Activated CD8-positive, alpha-beta memory T cell treated with anti-CD3 and anti-CD28 coated beads, Interleukin-2, amount 50 U/mL, for 4 hours (primary cell): ENCODE results near the gene ZNF296.

Experiments used
- DNase-seq: peaks from one replicate; pipeline ENCODE4 v3.0.0-alpha.2; 2020

ZNF296 gene

DNA sequence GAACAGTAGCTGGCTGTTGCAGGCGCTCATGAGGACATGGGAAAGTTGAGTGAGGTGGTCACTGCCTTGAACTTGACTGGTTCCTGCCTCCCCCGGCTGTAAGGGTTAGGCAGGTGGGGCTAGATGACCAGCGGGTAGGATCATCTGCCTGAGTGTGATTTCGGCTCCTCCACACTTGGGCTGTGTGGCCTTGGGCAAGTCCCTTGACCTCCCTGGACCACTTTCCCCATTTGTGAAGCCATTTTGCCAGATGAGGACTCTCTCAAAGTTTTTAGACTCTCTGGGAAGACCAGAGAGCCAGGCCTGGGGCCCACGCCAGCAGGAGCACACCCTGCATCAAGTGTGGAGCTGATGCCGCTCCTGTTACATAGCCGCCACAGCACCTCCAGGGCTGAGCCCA, 26.2 kb upstream of the ZNF296 start:
- no peak for DNase-seq

DNA sequence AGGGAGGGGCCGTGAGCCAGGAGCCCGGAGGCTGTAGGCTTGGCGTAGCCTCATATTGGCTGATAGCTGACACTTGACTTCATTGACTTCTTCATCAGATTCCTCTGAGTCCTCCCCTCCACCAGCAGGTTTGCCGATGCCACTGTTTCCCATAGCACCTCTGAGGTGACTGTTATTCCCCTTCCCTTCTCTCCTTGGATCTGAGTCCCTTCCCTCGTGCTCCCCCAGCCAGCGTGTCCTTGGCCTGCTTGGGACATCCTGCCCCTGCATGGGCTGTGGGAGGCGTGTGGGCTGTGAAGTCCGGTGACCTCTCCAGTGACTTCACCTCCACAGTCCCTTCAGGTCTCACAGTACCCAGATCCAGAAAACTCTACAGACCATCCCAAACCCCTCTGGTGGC, 25.5 kb upstream of the ZNF296 start:
- no peak for DNase-seq

- no peak for DNase-seq
Measured at GRCh38 chr19:45100846-45101252, 24.6 kb upstream of the ZNF296 start.

GRCh38 chr19:45100201-45100600, 23.9 kb upstream of the ZNF296 start:
- no peak for DNase-seq

GRCh38 chr19:45099467-45100191, 23.4 kb upstream of the ZNF296 start:
- DNase-seq, result no peak

DNA sequence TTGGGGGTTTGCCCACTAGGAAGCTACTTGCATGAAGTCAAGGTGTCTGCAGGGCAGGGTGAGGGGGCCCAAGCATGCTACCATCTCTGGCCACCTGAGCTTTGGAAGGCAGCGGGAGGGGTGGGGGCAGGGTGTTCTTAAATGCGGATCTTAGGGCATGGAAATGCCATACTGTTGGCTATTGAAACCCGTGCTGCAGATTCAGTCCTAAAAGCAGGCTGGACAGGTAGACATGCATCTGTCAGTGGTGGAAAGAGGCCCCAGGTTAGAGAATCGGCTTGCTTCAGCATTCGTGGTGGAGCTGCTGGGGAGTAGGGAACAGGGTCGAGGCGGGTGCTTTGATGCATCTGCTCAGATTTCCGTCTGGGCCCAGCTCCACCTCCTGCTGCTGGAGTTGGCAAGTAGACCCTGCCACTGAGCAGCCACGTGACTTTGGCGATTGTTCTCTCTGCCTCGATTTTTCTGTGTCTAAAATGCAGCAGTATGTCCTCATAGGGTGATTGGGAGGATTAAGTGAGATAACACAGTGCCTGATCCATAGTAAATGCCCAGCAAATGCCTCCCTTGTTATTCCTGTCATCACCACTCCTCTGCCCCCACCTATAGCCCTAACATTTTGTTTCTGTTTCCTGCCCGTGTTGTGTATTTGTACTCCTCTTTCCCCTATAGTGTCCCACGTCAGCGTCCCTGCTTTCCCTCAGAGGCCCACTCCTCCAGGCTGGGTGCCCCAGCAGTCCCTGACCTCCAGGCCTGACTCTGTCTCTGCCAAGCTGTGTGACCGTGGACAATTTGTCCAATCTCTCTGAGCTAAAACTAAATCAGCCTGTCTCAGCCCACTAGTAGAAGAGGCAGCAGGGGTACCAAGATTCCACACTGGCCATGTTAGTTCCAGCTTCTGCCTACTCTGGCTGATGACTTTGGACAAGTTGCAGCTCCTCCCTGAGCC, 22.5 kb upstream of the ZNF296 start:
- DNase-seq, result no peak

- no peak for DNase-seq
Measured at GRCh38 chr19:45097776-45098520, 21.7 kb upstream of the ZNF296 start.

DNA sequence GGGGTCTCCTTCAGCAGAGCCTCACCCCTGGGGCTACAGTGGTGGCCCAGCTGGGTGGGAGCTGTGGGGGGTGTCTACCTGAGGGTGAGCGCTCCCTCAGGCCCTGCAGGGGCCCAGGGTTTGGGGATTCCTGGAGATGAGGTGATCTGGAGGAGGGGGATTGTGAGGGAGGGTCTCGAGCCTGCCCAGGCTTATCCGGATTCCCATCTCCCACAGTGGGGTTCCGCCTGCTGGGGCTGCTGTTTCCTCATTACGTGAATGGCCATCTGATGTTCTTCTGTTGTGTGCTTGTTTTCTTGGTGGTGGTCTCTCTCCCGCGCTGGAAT, 21.1 kb upstream of the ZNF296 start:
- no peak for DNase-seq

GRCh38 chr19:45096700-45097099, 20.4 kb upstream of the ZNF296 start:
- DNase-seq, result no peak

DNA sequence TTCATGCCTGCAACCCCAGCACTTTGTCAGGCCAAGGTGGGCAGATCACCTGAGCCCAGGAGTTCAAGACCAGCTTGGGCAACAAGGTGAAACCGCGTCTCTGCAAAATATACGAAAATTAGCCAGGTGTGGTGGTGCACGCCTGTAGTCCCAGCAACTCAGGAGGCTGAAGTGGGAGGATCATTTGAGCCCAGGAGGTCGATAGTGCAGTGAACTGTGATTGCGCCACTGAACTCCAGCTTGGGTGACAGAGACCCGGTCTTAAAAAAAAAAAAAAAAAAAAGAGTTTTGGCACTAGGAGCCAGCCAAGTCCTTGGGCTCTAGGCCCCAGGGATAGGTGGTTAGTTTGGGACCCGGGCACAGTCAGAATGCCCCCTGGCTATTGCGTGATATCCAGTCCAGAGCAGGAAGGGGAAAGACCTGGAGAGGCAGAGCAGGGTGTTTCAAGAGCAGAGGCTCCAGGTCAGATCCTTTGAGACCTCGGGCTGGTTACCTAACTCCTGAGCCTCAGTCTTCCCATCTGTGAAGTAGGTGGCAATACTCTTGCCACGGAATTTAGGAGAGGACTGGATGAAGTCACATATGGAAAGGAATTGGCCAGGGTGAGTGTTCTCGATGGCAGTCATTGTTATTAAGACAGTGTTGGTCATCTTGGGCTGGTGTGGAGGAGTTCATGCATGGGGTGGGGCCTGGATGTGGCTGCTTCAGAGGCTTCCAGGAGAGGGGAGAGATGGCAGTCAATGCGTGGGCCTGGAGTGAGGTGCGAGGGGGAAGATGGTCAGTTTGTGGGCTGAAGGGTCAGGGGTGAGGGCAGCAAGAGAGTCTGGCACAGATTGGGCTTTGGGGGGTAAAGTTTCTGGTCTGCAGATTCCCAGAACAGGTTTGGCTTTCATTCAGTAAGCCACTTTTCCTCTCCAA, 19.5 kb upstream of the ZNF296 start:
- DNase-seq, result no peak

GRCh38 chr19:45094707-45095106, 18.4 kb upstream of the ZNF296 start:
- DNase-seq, result no peak

DNA sequence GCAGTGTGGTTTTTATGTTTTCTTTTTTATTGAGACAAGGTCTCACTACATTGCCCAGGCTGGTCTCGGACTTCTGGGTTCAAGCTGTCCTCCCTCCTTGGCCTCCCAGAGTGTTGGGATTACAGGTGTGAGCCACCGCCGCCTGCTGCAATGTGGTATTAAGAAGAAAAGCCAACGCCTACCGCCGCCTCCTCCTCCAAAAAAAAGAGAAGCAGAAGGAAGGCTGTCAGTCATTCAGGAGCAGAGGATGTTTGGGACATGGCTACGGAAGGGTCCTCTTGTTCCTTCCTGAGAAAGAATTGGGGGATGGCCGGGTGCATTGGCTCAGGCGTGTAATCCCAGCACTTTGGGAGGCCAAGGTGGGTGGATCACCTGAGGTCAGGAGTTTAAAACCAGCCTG, 17.9 kb upstream of the ZNF296 start:
- DNase-seq, result no peak

GRCh38 chr19:45092747-45093678, 16.7 kb upstream of the ZNF296 start, which contains the start of gene PPP1R37:
TSS of gene PPP1R37 (plus strand) at chr19:45093179. CDS start at chr19:45093326, 147 bp downstream.
- peak; percentile 90 for DNase-seq

- DNase-seq, result peak; percentile 96
Measured at GRCh38 chr19:45091031-45091923, 15.0 kb upstream of the ZNF296 start.

- DNase-seq, result no peak
Measured at GRCh38 chr19:45090606-45091005, 14.3 kb upstream of the ZNF296 start.

- DNase-seq, result no peak
Measured at GRCh38 chr19:45090034-45090433, 13.8 kb upstream of the ZNF296 start.

DNA sequence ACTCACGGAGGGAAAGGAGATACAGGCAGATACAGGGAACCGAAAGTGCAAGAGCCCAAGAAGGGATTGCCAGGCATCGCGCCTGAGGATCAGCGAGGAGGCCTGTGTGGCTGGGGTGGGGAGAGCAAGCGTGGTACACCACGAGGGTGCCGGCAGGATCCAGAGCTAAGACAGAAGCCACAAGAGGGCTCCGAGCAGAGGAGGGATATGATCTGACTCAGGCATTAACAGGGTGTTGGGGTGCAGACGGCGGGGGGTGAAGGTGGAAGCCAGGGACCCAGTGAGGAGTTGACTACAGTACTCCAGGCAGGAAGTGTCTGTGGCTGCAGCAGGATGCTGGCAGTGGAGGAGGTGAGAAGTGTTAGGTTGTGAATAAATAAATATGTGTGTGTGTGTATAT, 11.3 kb upstream of the ZNF296 start:
- DNase-seq, result peak; percentile 52

DNA sequence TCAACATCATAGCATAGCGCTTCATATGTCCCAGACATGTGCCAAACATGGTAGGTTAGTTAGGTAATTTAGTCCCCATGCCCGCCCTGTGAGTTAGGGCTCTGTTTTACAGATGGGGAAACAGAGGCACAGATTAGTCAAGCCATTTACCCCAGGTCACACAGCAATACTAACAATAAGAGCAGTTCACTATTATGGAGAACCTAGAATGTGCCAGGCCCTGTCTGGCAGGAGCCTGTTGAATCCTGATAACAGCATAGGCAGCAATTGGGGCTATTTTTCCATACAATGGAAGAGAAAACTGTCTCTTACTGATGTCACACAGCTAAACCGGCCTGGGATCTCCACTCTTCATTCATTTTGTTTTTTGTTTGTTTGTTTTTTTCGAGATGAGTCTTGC, 10.2 kb upstream of the ZNF296 start:
- DNase-seq, result no peak

GRCh38 chr19:45082170-45082569, 5.9 kb upstream of the ZNF296 start:
- DNase-seq, result no peak

DNA sequence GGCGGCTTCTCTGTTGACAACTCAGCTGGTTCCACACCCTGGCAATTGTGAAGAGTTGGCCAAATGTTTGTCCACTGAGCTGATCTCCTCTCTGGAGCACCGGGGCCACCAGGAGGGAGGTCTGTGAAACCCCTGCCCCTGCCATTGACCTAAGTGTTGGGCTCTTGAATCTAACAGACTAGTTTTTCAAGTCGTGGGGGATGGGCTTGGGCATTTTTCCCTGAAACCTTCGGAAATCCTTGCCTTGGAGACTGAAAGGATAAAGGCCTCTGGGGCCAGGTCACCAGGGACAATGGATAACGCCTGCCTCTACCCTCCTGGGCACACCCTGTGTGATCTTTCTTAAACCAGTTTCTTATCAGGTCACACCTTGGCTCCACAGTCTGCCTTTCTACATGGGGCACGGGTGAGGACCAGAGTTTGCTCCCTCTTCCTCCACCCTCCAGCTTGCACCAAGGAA, 3.7 kb upstream of the ZNF296 start:
- no peak for DNase-seq
